WTC11 (cell line): Measurements from ENCODE around the gene LYRM2. TPM values are rescaled to one million over a fixed set of nuclear protein-coding genes. Genes with fewer than 3 reads are reported as not detected.

Source experiments
- ATAC-seq: fragments of 200-7000 bp; cut with Tn5 transposase; 2 replicates; pipeline ENCODE4 v1.10.0; 2021; ENCODE audit warnings: mild to moderate bottlenecking, moderate library complexity
- CTCF ChIA-PET: fragments of 300-600 bp; sonication (Branson Sonifier 250); formaldehyde crosslinking; loops from one replicate; lab custom pipeline; 2021; ENCODE audit warnings: antibody characterized with exemption; lab: Charles Lee
- POLR2A ChIA-PET: fragments of 350-600 bp; sonication (Branson Sonifier 250); formaldehyde crosslinking; loops from one replicate; lab custom pipeline; 2021; ENCODE audit warnings: antibody characterized with exemption; lab: Charles Lee
- DNase-seq: peaks from one replicate; pipeline ENCODE4 v3.0.0; 2021; ENCODE audit warnings: low spot score
- H3K27ac Mint-ChIP-seq: 2 replicates; pipeline ENCODE4 v1.8.0; 2021; ENCODE audit warnings: mixed read lengths
- H3K27me3 Mint-ChIP-seq: 2 replicates; pipeline ENCODE4 v1.8.0; 2021; ENCODE audit warnings: low read depth, mild to moderate bottlenecking, moderate library complexity, mixed read lengths
- H3K36me3 Mint-ChIP-seq: 2 replicates; pipeline ENCODE4 v1.8.0; 2021; ENCODE audit warnings: mixed read lengths
- H3K4me1 Mint-ChIP-seq: 2 replicates; pipeline ENCODE4 v1.8.0; 2022; ENCODE audit warnings: mixed read lengths
- H3K4me3 Mint-ChIP-seq: 2 replicates; pipeline ENCODE4 v1.8.0; 2021; ENCODE audit warnings: mild to moderate bottlenecking, moderate library complexity, mixed read lengths
- H3K9me3 Mint-ChIP-seq: 2 replicates; pipeline ENCODE4 v1.8.0; 2021; ENCODE audit warnings: mixed read lengths
- ATF1 ChIP-seq: sonication (generic); formaldehyde crosslinking; IDR thresholded peaks from 2 replicates; pipeline ENCODE4 v1.8.1; 2023; ENCODE audit warnings: mild to moderate bottlenecking, moderate library complexity, missing genetic modification reagents
- ATF2 ChIP-seq: sonication (generic); formaldehyde crosslinking; IDR thresholded peaks from 2 replicates; pipeline ENCODE4 v1.8.1; 2022; ENCODE audit warnings: low read depth, missing genetic modification reagents, borderline replicate concordance
- JUN ChIP-seq: sonication (generic); formaldehyde crosslinking; IDR thresholded peaks from 2 replicates; pipeline ENCODE4 v1.8.0; 2023; ENCODE audit warnings: mild to moderate bottlenecking, missing genetic modification reagents
- MAX ChIP-seq: sonication (generic); formaldehyde crosslinking; IDR thresholded peaks from 2 replicates; pipeline ENCODE4 v1.8.0; 2022; ENCODE audit warnings: mild to moderate bottlenecking, missing genetic modification reagents
- NFYB ChIP-seq: sonication (generic); formaldehyde crosslinking; conservative IDR thresholded peaks from 2 replicates; pipeline ENCODE4 v1.8.0; 2022; ENCODE audit warnings: low read depth, missing genetic modification reagents
- PRDM15 ChIP-seq: sonication (generic); formaldehyde crosslinking; IDR thresholded peaks from 2 replicates; pipeline ENCODE4 v1.8.0; 2022; ENCODE audit warnings: missing genetic modification reagents
- SMAD4 ChIP-seq: sonication (generic); formaldehyde crosslinking; IDR thresholded peaks from 2 replicates; pipeline ENCODE4 v1.8.0; 2022; ENCODE audit warnings: mild to moderate bottlenecking, missing genetic modification reagents
- ZNF232 ChIP-seq: sonication (generic); formaldehyde crosslinking; IDR thresholded peaks from 2 replicates; pipeline ENCODE4 v1.8.0; 2022; ENCODE audit warnings: mild to moderate bottlenecking, missing genetic modification reagents
- ZNF423 ChIP-seq: fragments of 250-450 bp; sonication (Bioruptor Pico); IDR thresholded peaks from 2 replicates; pipeline ENCODE4 v2.1.2; 2022; ENCODE audit warnings: mild to moderate bottlenecking, moderate library complexity
- total RNA-seq: library from RNA; stranded (reverse); gene quantifications from 3 replicates; pipeline ENCODE4 v1.2.3, GENCODE V29; 2021
- TF ChIP-seq, protein P1 (sequence below): sonication (generic); formaldehyde crosslinking; IDR thresholded peaks from 2 replicates; pipeline ENCODE4 v1.8.0; 2023; ENCODE audit warnings: missing genetic modification reagents, mild to moderate bottlenecking, borderline replicate concordance
- TF ChIP-seq, protein P2 (sequence below): sonication (generic); formaldehyde crosslinking; IDR thresholded peaks from 2 replicates; pipeline ENCODE4 v1.8.0; 2022; ENCODE audit warnings: mild to moderate bottlenecking, missing genetic modification reagents

LYRM2 gene
- total RNA-seq, 1 experiment from 2014 or later = 22.2 TPM

GRCh38 chr6:89612121-89612520 lies 26.4 kb downstream of the LYRM2 start:
- Mint-ChIP-seq H3K27ac (no peak overlapping the region), H3K4me1 (0 out of 2 replicates have a peak, but pooled peaks cover 2% of the 10 kb centered on the region), H3K36me3 (no peaks in the 10 kb centered on the region), H3K4me3 (no peak overlapping the region), H3K27me3 (no peaks in the 10 kb centered on the region), H3K9me3 (no peaks in the 10 kb centered on the region)
- TF ChIP-seq PRDM15 (CRISPR knock-in tag) (no peak), JUN (no peak), ZNF423 (CRISPR knock-in tag) (no peak)
- peak; percentile 57 for DNase-seq
- peak; percentile 82 for ATAC-seq
- ChIA-PET CTCF (interaction anchor here (0.6 to 5.5 kb wide), 14 partner anchors 9 to 301 kb away, joined by 3 to 61 read pairs (median 4); partner anchors contain the start of genes ANKRD6 and LYRM2), POLR2A (interaction anchor here (0.6 kb wide), 1 partner anchor 85 kb away, joined by 7 read pairs; no protein-coding TSS in a partner anchor)

- 0 out of 2 replicates have a peak, but pooled peaks cover 2% of the 10 kb centered on the region for H3K4me1 Mint-ChIP-seq
- ChIA-PET CTCF (interaction anchor here (0.6 to 5.5 kb wide), 15 partner anchors 9 to 429 kb away, joined by 3 to 61 read pairs (median 4); partner anchors contain the start of genes ANKRD6 and LYRM2), POLR2A (interaction anchor here (0.7 kb wide), 1 partner anchor 471 kb away, joined by 5 read pairs; no protein-coding TSS in a partner anchor)
- no peaks in the 10 kb centered on the region for H3K9me3 Mint-ChIP-seq
- no peak overlapping the region for H3K4me3 Mint-ChIP-seq
- H3K27me3 Mint-ChIP-seq = no peaks in the 10 kb centered on the region
- no peak overlapping the region for H3K27ac Mint-ChIP-seq
- ATAC-seq (no peak), DNase-seq (no peak)
- no peaks in the 10 kb centered on the region for H3K36me3 Mint-ChIP-seq
- TF ChIP-seq ATF1 = no peak
- no peak for TF ChIP-seq PRDM15 (CRISPR knock-in tag)
- no peak for TF ChIP-seq NFYB (CRISPR knock-in tag)
- TF ChIP-seq, protein P1, sequence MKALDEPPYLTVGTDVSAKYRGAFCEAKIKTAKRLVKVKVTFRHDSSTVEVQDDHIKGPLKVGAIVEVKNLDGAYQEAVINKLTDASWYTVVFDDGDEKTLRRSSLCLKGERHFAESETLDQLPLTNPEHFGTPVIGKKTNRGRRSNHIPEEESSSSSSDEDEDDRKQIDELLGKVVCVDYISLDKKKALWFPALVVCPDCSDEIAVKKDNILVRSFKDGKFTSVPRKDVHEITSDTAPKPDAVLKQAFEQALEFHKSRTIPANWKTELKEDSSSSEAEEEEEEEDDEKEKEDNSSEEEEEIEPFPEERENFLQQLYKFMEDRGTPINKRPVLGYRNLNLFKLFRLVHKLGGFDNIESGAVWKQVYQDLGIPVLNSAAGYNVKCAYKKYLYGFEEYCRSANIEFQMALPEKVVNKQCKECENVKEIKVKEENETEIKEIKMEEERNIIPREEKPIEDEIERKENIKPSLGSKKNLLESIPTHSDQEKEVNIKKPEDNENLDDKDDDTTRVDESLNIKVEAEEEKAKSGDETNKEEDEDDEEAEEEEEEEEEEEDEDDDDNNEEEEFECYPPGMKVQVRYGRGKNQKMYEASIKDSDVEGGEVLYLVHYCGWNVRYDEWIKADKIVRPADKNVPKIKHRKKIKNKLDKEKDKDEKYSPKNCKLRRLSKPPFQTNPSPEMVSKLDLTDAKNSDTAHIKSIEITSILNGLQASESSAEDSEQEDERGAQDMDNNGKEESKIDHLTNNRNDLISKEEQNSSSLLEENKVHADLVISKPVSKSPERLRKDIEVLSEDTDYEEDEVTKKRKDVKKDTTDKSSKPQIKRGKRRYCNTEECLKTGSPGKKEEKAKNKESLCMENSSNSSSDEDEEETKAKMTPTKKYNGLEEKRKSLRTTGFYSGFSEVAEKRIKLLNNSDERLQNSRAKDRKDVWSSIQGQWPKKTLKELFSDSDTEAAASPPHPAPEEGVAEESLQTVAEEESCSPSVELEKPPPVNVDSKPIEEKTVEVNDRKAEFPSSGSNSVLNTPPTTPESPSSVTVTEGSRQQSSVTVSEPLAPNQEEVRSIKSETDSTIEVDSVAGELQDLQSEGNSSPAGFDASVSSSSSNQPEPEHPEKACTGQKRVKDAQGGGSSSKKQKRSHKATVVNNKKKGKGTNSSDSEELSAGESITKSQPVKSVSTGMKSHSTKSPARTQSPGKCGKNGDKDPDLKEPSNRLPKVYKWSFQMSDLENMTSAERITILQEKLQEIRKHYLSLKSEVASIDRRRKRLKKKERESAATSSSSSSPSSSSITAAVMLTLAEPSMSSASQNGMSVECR (CRISPR knock-in tag) = no peak
- no peak for TF ChIP-seq ZNF232 (CRISPR knock-in tag)
- TF ChIP-seq, protein P2, sequence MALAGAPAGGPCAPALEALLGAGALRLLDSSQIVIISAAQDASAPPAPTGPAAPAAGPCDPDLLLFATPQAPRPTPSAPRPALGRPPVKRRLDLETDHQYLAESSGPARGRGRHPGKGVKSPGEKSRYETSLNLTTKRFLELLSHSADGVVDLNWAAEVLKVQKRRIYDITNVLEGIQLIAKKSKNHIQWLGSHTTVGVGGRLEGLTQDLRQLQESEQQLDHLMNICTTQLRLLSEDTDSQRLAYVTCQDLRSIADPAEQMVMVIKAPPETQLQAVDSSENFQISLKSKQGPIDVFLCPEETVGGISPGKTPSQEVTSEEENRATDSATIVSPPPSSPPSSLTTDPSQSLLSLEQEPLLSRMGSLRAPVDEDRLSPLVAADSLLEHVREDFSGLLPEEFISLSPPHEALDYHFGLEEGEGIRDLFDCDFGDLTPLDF (CRISPR knock-in tag) = no peak
- no peak for TF ChIP-seq ATF2 (CRISPR knock-in tag)
- TF ChIP-seq MAX = no peak
- TF ChIP-seq SMAD4 (CRISPR knock-in tag) = no peak
- TF ChIP-seq, all 79 proteins: peak for 0
Observed at GRCh38 chr6:89611666-89612065, 26.9 kb downstream of the LYRM2 start.
